GM23338 (cell line): Measurements from ENCODE around the gene CHRM5. TPM values are rescaled to one million over a fixed set of nuclear protein-coding genes. Genes with fewer than 3 reads are reported as not detected.

ENCODE experiments used
- ATAC-seq: fragments of 200-7000 bp; cut with Tn5 transposase; 3 replicates; pipeline ENCODE4 v1.9.1; 2020
- DNase-seq: peaks from one replicate; pipeline ENCODE4 v3.0.0-alpha.2; 2015; ENCODE audit warnings: low spot score
- H2AFZ ChIP-seq: fragments of 200-600 bp; sonication (generic); 2 replicates; pipeline ENCODE4 v1.8.0; 2016; ENCODE audit warnings: antibody characterized with exemption, mild to moderate bottlenecking, moderate library complexity
- H3F3A ChIP-seq: fragments of 200-600 bp; sonication (generic); replicated peaks from 2 replicates; pipeline ENCODE4 v1.8.0; 2017; ENCODE audit warnings: antibody characterized with exemption, mixed run types, low read depth
- H3K27ac ChIP-seq: fragments of 200-600 bp; sonication (generic); 2 replicates; pipeline ENCODE4 v1.6.1; 2016; ENCODE audit warnings: low read depth
- H3K27me3 ChIP-seq: fragments of 200-600 bp; sonication (generic); 2 replicates; pipeline ENCODE4 v1.8.0; 2016; ENCODE audit warnings: mild to moderate bottlenecking, mixed run types, moderate library complexity; ENCODE audit not compliant: insufficient read depth
- H3K36me3 ChIP-seq: fragments of 200-600 bp; sonication (generic); 2 replicates; pipeline ENCODE4 v1.8.0; 2016; ENCODE audit warnings: mild to moderate bottlenecking; ENCODE audit not compliant: insufficient read depth
- H3K4me1 ChIP-seq: fragments of 200-600 bp; sonication (generic); 2 replicates; pipeline ENCODE4 v1.8.0; 2016; ENCODE audit warnings: mild to moderate bottlenecking, moderate library complexity; ENCODE audit not compliant: insufficient read depth
- H3K4me2 ChIP-seq: fragments of 200-600 bp; sonication (generic); 2 replicates; pipeline ENCODE4 v1.7.1; 2017; ENCODE audit warnings: mixed run types
- H3K4me3 ChIP-seq: fragments of 200-600 bp; sonication (generic); 2 replicates; pipeline ENCODE4 v1.6.1; 2016; ENCODE audit warnings: mixed run types
- H3K79me2 ChIP-seq: fragments of 200-600 bp; sonication (generic); replicated peaks from 2 replicates; pipeline ENCODE4 v1.8.0; 2017; ENCODE audit warnings: mild to moderate bottlenecking; ENCODE audit not compliant: insufficient read depth
- H3K9me2 ChIP-seq: fragments of 200-600 bp; sonication (generic); 2 replicates; pipeline ENCODE4 v1.8.0; 2017; ENCODE audit not compliant: insufficient read depth
- H4K20me1 ChIP-seq: fragments of 200-600 bp; sonication (generic); replicated peaks from 2 replicates; pipeline ENCODE4 v1.8.0; 2017; ENCODE audit warnings: mild to moderate bottlenecking; ENCODE audit not compliant: insufficient read depth
- H3K27ac Mint-ChIP-seq: 2 replicates; pipeline ENCODE4 v1.8.0; 2020; ENCODE audit warnings: inconsistent platforms, mild to moderate bottlenecking, moderate library complexity, mixed read lengths
- H3K27me3 Mint-ChIP-seq: 3 replicates; pipeline ENCODE4 v1.8.0; 2022; ENCODE audit warnings: low read depth, mild to moderate bottlenecking, moderate library complexity, mixed read lengths, inconsistent platforms; ENCODE audit not compliant: insufficient read depth, poor library complexity
- H3K36me3 Mint-ChIP-seq: 3 replicates; pipeline ENCODE4 v1.8.0; 2021; ENCODE audit warnings: low read depth, mild to moderate bottlenecking, inconsistent platforms, moderate library complexity, mixed read lengths
- H3K4me1 Mint-ChIP-seq: 3 replicates; pipeline ENCODE4 v1.8.0; 2020; ENCODE audit warnings: mild to moderate bottlenecking, inconsistent platforms, mixed read lengths
- H3K4me3 Mint-ChIP-seq: 3 replicates; pipeline ENCODE4 v1.8.0; 2021; ENCODE audit warnings: moderate library complexity, mild to moderate bottlenecking, inconsistent platforms, mixed read lengths
- H3K9me3 Mint-ChIP-seq: 3 replicates; pipeline ENCODE4 v1.8.0; 2020; ENCODE audit warnings: moderate library complexity, mild to moderate bottlenecking, inconsistent platforms, mixed read lengths
- CREB1 ChIP-seq: fragments of 250-450 bp; sonication (Bioruptor Pico); IDR thresholded peaks from 2 replicates; pipeline ENCODE4 v1.5.0; 2020; ENCODE audit warnings: low read depth, mild to moderate bottlenecking, moderate library complexity
- EZH2 ChIP-seq: fragments of 200-600 bp; sonication (generic); IDR thresholded peaks from one replicate; pipeline ENCODE4 v1.8.0; 2017; ENCODE audit warnings: antibody characterized with exemption, mild to moderate bottlenecking, low read depth; ENCODE audit not compliant: unreplicated experiment
- NANOG ChIP-seq: IDR thresholded peaks from 2 replicates; pipeline ENCODE4 v1.6.1; 2016; ENCODE audit warnings: antibody characterized with exemption, borderline replicate concordance
- POLR2AphosphoS5 ChIP-seq: IDR thresholded peaks from 2 replicates; pipeline ENCODE4 v1.6.1; 2016; ENCODE audit warnings: antibody characterized with exemption, low read depth
- ZNF114 ChIP-seq: fragments of 250-450 bp; sonication (Bioruptor Pico); IDR thresholded peaks from 2 replicates; pipeline ENCODE4 v1.5.0; 2020; ENCODE audit warnings: mild to moderate bottlenecking, moderate library complexity
- ZNF331 ChIP-seq: fragments of 250-450 bp; sonication (Bioruptor Pico); IDR thresholded peaks from 2 replicates; pipeline ENCODE4 v1.5.0; 2020; ENCODE audit warnings: low read depth, mild to moderate bottlenecking, moderate library complexity
- polyA plus RNA-seq: library from polyadenylated mRNA; unstranded; fragments of >200 nt; fragmentation: Nextera tagmentation; extraction: Ambion mirVana; gene quantifications from 2 replicates; pipeline ENCODE4 v1.2.1, GENCODE V29; 2016
- total RNA-seq: library from RNA; depleted of rRNA; stranded (reverse); fragments of >200 nt; shearing (Covaris generic); gene quantifications from 2 replicates; pipeline ENCODE4 v1.2.3, GENCODE V29; 2014
- TF ChIP-seq, protein P1 (sequence below): IDR thresholded peaks from 2 replicates; pipeline ENCODE4 v1.6.1; 2016; ENCODE audit warnings: antibody characterized with exemption

CHRM5 gene
- total and polyA plus RNA-seq, 2 experiments from 2014 or later = not detected

DNA sequence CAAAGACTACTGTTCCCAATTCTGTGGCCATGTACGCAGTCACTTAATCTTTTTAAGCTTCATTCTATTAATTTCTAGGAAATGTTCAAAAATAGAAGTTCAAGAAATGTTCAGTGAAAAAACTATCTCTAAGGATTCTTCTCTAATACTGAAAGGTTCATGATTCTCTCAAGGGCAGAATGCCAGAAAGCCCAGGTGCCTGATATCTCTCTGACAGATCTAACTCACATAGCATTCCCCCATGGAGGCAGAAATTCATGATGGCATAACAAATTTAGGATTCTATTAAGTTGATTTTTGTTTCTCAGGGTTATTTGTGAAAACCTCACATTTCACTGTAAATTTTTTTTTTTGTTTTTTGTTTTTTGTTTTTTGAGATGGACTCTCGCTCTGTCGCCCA is 17.5 kb downstream of the CHRM5 start:
- Histone ChIP-seq H3K36me3 (no peaks in the 10 kb centered on the region), H3K4me2 (no peak overlapping the region), H3K9me2 (no peaks in the 10 kb centered on the region), H3K4me1 (peaks cover 3% of the 10 kb centered on the region; the same call in 1 of the 2 replicates), H2AFZ (no peak overlapping the region), H3K27me3 (no peaks in the 10 kb centered on the region), H3K27ac (no peak overlapping the region), H3K79me2 (no peaks in the 10 kb centered on the region), H3F3A (no peaks in the 10 kb centered on the region), H3K4me3 (no peak overlapping the region), H4K20me1 (no peaks in the 10 kb centered on the region)
- ATAC-seq (no peak), DNase-seq (no peak)
- Mint-ChIP-seq H3K36me3 (no peaks in the 10 kb centered on the region), H3K4me1 (peaks cover 6% of the 10 kb centered on the region; the same call in 2 of the 3 replicates), H3K4me3 (no peak overlapping the region), H3K27me3 (no peaks in the 10 kb centered on the region), H3K27ac (no peak overlapping the region), H3K9me3 (no peaks in the 10 kb centered on the region)
- no peak for TF ChIP-seq ZNF114 (CRISPR knock-in tag)

DNA sequence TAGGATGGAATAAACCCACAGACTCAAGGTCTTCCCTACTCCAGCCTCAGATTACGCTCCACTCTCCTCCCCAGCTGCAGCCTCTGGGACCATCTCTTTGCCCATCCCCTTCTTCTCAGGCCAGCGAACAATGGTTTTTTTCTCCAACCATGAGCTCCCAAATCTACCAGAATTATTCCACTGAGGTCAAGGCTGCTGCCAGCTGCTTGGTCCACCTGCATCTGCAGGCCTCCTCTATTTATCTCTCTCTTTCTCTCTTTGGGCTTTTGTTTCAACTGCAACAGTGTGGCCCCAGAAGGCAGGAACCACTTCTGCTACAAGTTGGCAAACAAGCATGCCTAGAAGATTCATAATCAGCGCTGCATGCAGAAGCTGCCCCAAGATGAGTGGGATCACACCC is 19.1 kb downstream of the CHRM5 start:
- TF ChIP-seq POLR2AphosphoS5 (no peak), ZNF331 (CRISPR knock-in tag) (no peak), NANOG (no peak), CREB1 (CRISPR knock-in tag) (no peak), ZNF114 (CRISPR knock-in tag) (no peak)
- TF ChIP-seq, protein P1, sequence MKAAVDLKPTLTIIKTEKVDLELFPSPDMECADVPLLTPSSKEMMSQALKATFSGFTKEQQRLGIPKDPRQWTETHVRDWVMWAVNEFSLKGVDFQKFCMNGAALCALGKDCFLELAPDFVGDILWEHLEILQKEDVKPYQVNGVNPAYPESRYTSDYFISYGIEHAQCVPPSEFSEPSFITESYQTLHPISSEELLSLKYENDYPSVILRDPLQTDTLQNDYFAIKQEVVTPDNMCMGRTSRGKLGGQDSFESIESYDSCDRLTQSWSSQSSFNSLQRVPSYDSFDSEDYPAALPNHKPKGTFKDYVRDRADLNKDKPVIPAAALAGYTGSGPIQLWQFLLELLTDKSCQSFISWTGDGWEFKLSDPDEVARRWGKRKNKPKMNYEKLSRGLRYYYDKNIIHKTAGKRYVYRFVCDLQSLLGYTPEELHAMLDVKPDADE = no peak
- Mint-ChIP-seq H3K36me3 (no peaks in the 10 kb centered on the region), H3K4me1 (no peaks in the 10 kb centered on the region), H3K27me3 (no peaks in the 10 kb centered on the region), H3K27ac (no peak overlapping the region), H3K9me3 (no peaks in the 10 kb centered on the region), H3K4me3 (no peak overlapping the region)
- DNase-seq (no peak), ATAC-seq (no peak)
- Histone ChIP-seq H3F3A (no peaks in the 10 kb centered on the region), H3K36me3 (no peaks in the 10 kb centered on the region), H3K27me3 (no peaks in the 10 kb centered on the region), H4K20me1 (no peaks in the 10 kb centered on the region), H2AFZ (no peak overlapping the region), H3K4me3 (no peak overlapping the region), H3K79me2 (no peaks in the 10 kb centered on the region), H3K4me2 (no peak overlapping the region), H3K27ac (no peak overlapping the region), H3K9me2 (no peaks in the 10 kb centered on the region), H3K4me1 (no peaks in the 10 kb centered on the region; the same call in 1 of the 2 replicates)

DNA sequence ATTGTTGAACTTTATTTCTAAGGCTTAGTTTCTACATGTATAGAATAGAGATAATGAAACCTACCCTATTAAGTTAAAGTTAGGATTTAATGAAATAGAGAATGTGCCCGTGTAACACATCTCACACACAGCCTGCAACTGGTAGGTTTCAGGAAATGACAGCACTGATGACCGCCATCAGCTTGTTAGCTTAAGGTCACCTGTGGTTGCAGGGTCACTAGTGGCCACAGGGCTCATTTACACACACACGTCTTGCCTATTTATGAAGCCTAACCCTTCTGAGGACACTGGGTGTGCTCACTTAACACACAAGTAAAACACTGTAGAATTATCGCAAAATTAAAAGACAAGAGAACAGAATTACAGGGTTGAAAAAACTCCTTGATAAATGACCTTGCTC is 20.1 kb downstream of the CHRM5 start:
- ATAC-seq (no peak), DNase-seq (no peak)
- Histone ChIP-seq H2AFZ (no peak overlapping the region), H3K9me2 (no peaks in the 10 kb centered on the region), H3K79me2 (no peaks in the 10 kb centered on the region), H4K20me1 (no peaks in the 10 kb centered on the region), H3K4me2 (no peak overlapping the region), H3K36me3 (no peaks in the 10 kb centered on the region), H3F3A (no peaks in the 10 kb centered on the region), H3K27ac (no peak overlapping the region), H3K27me3 (no peaks in the 10 kb centered on the region), H3K4me3 (no peak overlapping the region), H3K4me1 (no peaks in the 10 kb centered on the region; the same call in 1 of the 2 replicates)
- Mint-ChIP-seq H3K27ac (no peak overlapping the region), H3K4me3 (no peak overlapping the region), H3K9me3 (no peaks in the 10 kb centered on the region), H3K4me1 (no peaks in the 10 kb centered on the region), H3K27me3 (no peaks in the 10 kb centered on the region), H3K36me3 (no peaks in the 10 kb centered on the region)
- TF ChIP-seq ZNF114 (CRISPR knock-in tag) (no peak), ZNF331 (CRISPR knock-in tag) (no peak), EZH2 (no peak)
- TF ChIP-seq, protein P1 = no peak
